Omental fat pad (tissue), 4 donors: ENCODE measurements around the gene HAPLN1. TPM values are rescaled to one million over a fixed set of nuclear protein-coding genes. Genes with fewer than 3 reads are reported as not detected.

Experiments used
- ATAC-seq: fragments of 150-250 bp; one replicate; pipeline ENCODE4 v1.9.1; 2016; ENCODE audit warnings: mild to moderate bottlenecking, moderate library complexity; ENCODE audit not compliant: low FRiP score
- DNase-seq: peaks from one replicate; pipeline ENCODE4 v3.0.0-alpha.2; 2019; ENCODE audit warnings: low spot score
- total RNA-seq, 4 donors: library from RNA; depleted of rRNA; stranded (reverse); fragments of >200 nt; gene quantifications; one replicate each; pipeline ENCODE4 v1.1.0, GENCODE V29; 2016
- TF ChIP-seq, protein P1 (sequence below), 3 donors: fragments of 450-650 bp; IDR thresholded peaks; one replicate each; pipeline ENCODE4 v1.5.1; 2016 to 2017; ENCODE audit warnings: antibody characterized with exemption in 3 of 3, mild to moderate bottlenecking in 3 of 3, moderate library complexity in 2 of 3

Gene HAPLN1
- total RNA-seq = not detected

DNA sequence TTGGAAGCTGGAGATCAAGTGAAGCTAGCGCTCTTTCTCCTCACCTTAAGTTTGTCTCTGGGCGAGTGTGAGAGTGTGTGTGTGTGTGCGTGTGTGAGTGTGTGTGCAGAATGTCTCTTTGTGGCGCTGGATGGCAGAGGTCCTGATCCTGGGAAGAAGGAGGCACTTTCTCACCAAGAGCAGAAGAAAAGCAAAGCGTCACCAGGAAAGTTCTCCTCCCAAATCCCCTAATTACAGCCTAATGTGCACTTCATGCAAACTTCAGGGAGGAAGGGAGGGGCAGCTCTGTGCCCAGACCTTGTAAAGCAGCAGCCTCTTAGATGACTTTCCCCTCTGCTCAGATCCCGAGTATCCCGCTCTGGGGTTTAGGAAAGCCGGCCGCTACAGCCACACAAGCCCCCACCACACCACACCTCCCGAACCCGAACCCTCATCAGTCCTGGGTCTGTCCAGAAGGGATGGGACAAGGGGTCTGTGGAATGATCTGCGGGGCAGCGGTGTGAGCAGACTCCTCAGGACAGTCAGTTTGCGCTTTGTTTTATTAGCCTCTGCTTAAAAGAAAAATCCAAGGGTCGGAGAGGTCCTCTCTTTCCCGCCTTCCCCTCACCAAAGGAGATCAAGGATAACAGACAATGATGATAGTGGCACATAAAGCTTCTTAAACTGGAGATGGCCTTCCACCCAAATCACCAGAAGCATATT is at the start of gene HAPLN1:
TSS of gene HAPLN1 (minus strand) at position 20 of the 702 bp plus-strand sequence. CDS start 47,332 bp downstream, outside the sequence.
- TF ChIP-seq, protein P1, sequence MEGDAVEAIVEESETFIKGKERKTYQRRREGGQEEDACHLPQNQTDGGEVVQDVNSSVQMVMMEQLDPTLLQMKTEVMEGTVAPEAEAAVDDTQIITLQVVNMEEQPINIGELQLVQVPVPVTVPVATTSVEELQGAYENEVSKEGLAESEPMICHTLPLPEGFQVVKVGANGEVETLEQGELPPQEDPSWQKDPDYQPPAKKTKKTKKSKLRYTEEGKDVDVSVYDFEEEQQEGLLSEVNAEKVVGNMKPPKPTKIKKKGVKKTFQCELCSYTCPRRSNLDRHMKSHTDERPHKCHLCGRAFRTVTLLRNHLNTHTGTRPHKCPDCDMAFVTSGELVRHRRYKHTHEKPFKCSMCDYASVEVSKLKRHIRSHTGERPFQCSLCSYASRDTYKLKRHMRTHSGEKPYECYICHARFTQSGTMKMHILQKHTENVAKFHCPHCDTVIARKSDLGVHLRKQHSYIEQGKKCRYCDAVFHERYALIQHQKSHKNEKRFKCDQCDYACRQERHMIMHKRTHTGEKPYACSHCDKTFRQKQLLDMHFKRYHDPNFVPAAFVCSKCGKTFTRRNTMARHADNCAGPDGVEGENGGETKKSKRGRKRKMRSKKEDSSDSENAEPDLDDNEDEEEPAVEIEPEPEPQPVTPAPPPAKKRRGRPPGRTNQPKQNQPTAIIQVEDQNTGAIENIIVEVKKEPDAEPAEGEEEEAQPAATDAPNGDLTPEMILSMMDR (IDR thresholded peaks at IDR 0.05) = no peak
- DNase-seq (no peak), ATAC-seq (no peak)

DNA sequence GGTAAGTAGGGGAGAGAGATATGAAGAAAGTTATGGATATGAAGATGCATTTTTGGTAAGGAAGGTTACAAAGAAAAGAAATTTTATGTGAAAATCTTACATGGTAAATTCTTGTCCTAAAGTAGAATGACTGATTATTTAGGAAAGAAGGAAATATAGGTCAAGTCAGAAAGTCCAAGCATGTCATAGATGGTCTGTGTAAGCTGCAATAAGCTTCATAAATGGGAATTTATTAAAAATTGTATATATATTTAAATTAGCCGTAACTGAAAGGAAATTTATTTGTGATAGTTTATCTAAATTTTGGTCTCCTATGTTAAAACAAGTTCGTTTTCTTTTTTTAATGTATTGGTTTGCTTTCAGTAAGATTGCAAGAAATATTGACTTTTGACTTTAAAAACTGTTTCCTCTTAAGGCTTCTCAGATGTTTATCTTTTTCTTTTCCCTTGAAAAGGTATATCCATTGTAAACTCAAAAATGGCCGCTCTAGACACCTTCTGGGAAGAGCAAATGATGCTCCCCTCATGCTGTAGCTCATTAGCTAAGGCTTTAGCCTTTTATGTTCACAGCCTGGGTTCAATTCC is 46.8 kb upstream of the HAPLN1 start:
- TF ChIP-seq, protein P1 (IDR thresholded peaks at IDR 0.05) = no peak
- DNase-seq (no peak), ATAC-seq (no peak)

DNA sequence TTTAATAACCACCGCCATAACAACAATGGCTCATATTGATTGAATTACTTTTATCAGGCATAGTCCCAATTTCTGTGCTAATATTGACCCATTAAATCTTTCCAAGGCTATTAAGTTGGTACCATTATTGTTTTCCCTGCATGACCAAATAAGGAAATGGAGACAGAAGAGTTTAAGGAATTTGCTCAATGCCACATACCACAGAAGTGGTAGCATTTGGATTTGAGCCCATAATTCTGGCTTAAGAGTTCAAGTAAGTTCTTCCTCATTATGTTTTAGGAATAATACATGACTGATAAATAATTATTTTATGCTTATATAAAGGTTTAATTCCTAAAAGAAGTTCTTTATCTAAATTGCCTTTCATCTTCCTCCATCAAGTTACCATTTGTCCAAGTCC is 43.4 kb upstream of the HAPLN1 start:
- no peak for ATAC-seq
- TF ChIP-seq, protein P1 (IDR thresholded peaks at IDR 0.05) = no peak
- DNase-seq = no peak

DNA sequence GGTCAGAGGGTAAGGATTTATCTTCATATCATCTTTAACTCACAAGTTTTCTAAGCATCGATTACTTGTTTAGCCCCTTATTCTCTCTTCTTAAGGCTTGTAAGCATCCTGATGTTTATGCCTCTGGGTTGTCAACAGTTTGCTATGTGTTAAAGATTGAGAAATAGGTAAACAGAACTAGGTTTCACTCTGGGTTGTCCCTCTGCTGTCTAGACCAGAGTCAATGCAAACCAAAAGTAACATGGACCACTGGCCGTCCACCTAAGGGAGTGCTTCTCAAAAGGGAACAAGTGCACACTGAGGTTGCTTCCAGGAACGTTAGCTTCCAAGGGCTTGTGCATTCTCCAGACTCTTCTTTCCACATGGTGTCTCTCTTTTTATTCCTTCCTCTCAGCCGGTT is 39.9 kb upstream of the HAPLN1 start:
- DNase-seq (no peak), ATAC-seq (no peak)
- TF ChIP-seq, protein P1 (IDR thresholded peaks at IDR 0.05) = no peak

DNA sequence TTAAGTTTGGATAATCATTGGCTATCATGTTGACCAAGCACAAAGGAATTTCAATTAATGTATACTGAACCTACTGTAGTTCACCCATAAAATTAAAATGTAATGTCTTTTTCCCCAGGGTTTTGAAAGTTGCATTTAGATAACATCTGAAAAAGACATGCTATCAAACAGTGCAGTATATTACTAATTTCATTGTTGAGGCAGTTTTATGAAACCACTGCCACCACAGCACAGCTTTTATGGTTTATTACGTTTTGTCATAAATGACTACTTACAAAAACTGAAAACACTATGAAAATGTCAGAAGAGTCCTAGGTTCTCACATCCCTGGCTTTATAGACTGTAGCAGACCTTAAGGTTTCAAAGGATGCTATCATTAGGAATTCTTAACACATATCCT is 32.0 kb upstream of the HAPLN1 start:
- TF ChIP-seq, protein P1 (IDR thresholded peaks at IDR 0.05) = no peak
- no peak for DNase-seq
- no peak for ATAC-seq

DNA sequence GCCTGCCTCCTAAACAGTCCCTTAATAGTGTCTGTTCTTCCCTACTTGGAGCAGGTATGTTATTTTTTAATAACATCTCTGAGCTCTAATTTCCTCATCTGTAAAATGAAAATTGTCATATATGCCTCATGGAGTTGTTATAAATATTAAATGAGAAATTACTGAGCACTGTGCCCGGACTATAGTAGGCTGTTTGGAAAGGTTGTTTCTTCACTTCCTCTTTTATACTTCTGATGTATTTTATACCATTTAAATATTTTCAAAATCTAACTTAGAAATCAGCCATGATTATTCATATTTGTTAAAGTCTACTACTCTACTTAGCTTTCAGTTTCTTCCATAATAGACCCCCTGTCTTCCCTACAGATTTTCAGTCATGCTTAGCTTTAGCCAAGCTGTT is 30.5 kb upstream of the HAPLN1 start:
- ATAC-seq = no peak
- no peak for DNase-seq
- TF ChIP-seq, protein P1 (IDR thresholded peaks at IDR 0.05) = no peak

DNA sequence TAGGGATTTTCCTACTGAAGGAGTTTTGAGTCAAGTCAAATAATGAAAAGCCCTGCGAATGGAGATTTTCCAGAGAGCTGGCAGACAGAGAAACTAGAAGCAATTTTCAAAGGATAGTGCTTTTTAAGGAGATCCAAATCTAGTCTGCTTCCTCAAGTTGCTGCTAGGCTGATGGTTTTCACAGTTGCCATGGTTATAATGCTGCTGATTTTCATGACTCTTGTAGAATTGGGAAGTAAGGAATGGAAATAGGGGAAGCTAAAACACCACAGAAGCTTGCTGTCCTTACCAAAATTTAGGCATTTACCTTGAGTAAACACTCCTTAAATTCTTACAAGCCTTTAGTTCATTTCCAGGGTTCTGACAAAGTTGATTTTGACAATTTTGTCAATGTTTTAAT is 30.1 kb upstream of the HAPLN1 start:
- TF ChIP-seq, protein P1 (IDR thresholded peaks at IDR 0.05) = no peak
- ATAC-seq (no peak), DNase-seq (no peak)
